HUES64 (cell line): ENCODE results near the gene SF3A1.

Source experiments
- H3K27ac ChIP-seq: 2 replicates; pipeline ENCODE4 v1.7.0; 2013; ENCODE audit warnings: low read depth, low read length, inconsistent platforms
- H3K27me3 ChIP-seq: 2 replicates; pipeline ENCODE4 v1.6.1; 2013; ENCODE audit warnings: mild to moderate bottlenecking, low read length; ENCODE audit not compliant: insufficient read depth
- H3K36me3 ChIP-seq: 2 replicates; pipeline ENCODE4 v1.6.1; 2013; ENCODE audit warnings: mild to moderate bottlenecking, low read length; ENCODE audit not compliant: insufficient read depth
- H3K4me1 ChIP-seq: 2 replicates; pipeline ENCODE4 v1.6.1; 2013; ENCODE audit warnings: mild to moderate bottlenecking, low read length, moderate library complexity; ENCODE audit not compliant: insufficient read depth
- H3K4me3 ChIP-seq: 2 replicates; pipeline ENCODE4 v1.5.1; 2013; ENCODE audit warnings: mild to moderate bottlenecking, low read length, moderate library complexity
- H3K9ac ChIP-seq: 2 replicates; pipeline ENCODE4 v1.6.1; 2013; ENCODE audit warnings: mild to moderate bottlenecking, low read depth, low read length
- H3K9me3 ChIP-seq: 2 replicates; pipeline ENCODE4 v1.6.1; 2013; ENCODE audit warnings: low read depth, low read length; ENCODE audit not compliant: insufficient read depth
- WGBS: fragments of 150-250, 120-280 bp; methylation state at CpG from one replicate; pipeline ENCODE4 v1.1.7; 2013; ENCODE audit warnings: missing lambda C conversion rate; 5-methylcytosine and 5-hydroxymethylcytosine counted together

The SF3A1 gene

DNA sequence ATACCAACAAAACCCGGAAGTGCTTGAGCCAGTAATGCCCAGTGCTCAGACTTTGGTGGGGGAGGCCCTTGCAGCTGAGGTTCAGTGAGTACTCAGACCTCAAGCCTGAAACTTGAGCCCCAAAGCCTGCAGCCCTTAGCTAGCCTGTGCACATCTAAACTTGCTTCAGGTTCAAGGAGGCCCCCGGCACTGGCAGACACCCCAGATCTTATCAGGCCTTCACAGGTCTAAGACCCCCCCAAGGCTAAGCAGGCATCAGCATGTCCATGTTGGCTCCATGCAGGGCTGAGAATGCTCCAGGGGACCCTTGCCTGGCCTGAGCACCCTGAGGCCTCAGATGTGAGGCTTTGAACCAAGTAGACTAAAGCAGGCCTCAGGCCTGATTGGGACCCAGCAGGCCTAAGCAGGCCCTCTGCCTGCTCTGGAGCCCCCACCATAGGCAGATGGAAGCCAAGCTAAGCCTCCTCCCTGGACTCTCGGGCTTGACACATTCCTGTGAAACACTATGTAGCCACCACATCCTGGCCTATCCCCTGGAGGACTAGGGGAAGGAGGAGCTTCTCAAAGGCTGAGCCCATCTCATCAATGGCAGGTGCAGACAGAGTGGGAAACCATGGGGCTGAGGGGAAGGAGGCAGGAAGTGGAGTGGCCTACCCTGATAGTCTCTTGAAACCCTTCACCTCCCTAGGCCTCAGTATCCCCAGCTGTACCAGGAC is 66.2 kb downstream of the SF3A1 start:
- no peak overlapping the region for H3K27ac ChIP-seq
- H3K4me3 ChIP-seq = peak overlapping the region; percentile 70
- H3K9me3 ChIP-seq = no peaks in the 10 kb centered on the region
- H3K27me3 ChIP-seq = peaks cover 6% of the 10 kb centered on the region; the same call in 1 of the 2 replicates
- WGBS = 65% methylated on average over 2 of the region's 3 CpGs
- no peak overlapping the region for H3K9ac ChIP-seq
- H3K36me3 ChIP-seq = peaks cover 5% of the 10 kb centered on the region; the same call in 1 of the 2 replicates
- H3K4me1 ChIP-seq = peaks cover 9% of the 10 kb centered on the region

DNA sequence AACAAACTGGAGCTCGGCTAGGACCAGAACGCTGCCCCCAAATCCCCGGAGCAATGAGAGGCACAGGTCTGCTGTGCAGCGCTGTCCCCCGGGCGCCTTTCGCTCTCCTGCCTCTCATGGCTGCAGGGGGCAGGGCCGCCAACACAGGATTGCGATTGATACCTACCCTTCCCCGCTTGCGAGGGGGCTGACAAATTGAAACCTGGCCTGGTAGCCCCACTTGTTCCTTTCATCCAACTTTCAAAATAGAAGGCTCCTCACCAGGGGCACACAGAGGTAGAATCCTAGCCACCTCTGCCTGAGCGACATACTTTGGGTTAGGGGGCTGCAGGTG is 66.7 kb downstream of the SF3A1 start:
- Histone ChIP-seq H3K27me3 (peaks cover 6% of the 10 kb centered on the region; the same call in 1 of the 2 replicates), H3K9me3 (no peaks in the 10 kb centered on the region), H3K4me1 (peaks cover 9% of the 10 kb centered on the region), H3K4me3 (peak overlapping the region; percentile 70), H3K27ac (no peak overlapping the region), H3K36me3 (peaks cover 5% of the 10 kb centered on the region; the same call in 1 of the 2 replicates), H3K9ac (no peak overlapping the region)
- WGBS = 9% methylated on average over 12 of the region's 12 CpGs

DNA sequence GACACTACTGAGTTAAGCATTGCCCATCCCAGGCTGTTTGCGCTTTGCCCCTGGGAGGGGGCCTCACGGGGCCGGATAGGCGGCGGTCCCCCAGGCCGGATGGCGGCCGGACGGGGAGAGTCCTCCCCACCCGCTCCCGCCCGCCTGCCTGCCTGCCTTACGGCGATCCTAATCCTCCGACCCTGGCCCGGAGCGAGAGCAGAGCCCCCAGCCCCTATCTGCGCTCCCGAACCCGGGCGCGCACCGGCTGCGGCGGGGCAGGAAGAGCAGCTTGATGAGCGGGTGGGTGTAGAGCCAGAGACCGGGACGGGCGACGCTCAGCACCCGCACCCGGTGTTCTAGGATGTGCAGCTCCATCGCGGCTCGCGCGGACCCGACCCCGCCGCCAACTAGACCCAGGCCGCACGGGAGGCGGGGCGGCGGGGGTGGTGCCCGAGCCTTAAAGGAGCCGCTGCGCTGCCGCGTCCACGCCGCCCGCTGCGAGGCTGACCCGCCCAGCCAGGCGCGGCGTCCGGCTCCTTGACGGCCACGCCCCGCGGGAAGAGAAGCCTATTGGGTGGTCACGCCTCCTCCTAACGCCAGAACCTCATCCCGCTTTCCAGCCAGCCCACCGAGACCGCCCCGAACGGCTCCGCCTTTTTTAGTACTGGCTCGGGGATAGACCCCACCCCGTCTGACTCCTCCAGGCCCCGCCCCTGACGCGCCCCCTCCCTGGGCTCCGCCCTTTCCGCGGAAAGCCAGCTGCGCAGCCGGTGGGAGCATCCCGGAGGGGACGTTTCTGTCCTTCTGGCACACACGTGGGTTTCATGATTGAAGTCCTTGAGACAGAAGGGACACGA is 67.3 kb downstream of the SF3A1 start, which contains the start of gene CASTOR1:
Gene CASTOR1, minus strand, starts transcription at position 365 of the 839 bp plus-strand sequence. Its CDS starts 8 bp downstream, at position 357.
- WGBS = under 1% methylated on average over 85 of the region's 85 CpGs
- peak within 1 kb of the TSS; percentile 34; the same call in 1 of the 2 replicates for H3K9ac ChIP-seq
- H3K27ac ChIP-seq = no peak within 1 kb of the TSS; the same call in 1 of the 2 replicates
- H3K27me3 ChIP-seq = peaks cover 6% of the 10 kb centered on the region; the same call in 1 of the 2 replicates
- H3K4me1 ChIP-seq = peaks cover 9% of the 10 kb centered on the region
- peak within 1 kb of the TSS; percentile 70 for H3K4me3 ChIP-seq
- H3K9me3 ChIP-seq = no peaks in the 10 kb centered on the region
- H3K36me3 ChIP-seq = peaks cover 4% of the 10 kb centered on the region; the same call in 1 of the 2 replicates

DNA sequence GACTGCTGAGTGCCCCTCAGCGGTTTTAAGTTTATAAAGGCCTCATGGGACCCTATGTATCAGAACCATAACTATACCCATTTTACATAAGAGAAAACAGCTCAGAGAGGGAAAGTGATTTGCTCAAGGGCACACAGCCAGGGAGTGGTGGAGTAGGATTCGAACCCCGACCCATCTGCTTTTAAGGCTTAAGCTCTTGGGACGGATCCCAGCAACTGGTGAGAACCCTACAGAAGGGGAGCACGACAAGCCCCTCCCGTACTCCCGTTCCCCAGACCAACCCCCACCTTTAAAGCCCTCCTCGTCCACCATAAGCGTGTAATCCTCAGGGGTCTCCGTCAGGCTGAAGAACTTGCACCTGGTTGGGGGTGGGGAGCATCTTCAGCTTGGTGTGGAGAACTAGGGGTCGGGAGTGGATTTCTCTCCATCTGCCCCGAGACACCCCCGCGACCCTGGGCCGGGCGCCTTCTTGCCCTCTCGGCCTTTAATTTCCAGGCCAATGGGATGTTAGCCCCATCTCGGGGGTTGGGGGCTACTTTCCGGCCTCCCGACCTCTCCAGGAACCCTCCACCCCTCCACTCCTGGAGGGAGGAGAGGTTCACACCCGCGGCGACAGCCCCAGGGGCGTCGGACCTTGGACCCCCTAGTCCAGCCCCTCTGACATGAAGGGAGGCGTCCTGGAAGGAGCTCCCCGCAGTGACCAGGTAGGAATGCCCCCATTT is 68.1 kb downstream of the SF3A1 start:
- Histone ChIP-seq H3K4me1 (peaks cover 9% of the 10 kb centered on the region), H3K27ac (no peak overlapping the region; the same call in 1 of the 2 replicates), H3K9me3 (no peaks in the 10 kb centered on the region), H3K9ac (0 out of 2 replicates have a peak overlapping the region, but pooled peaks have one; percentile 34), H3K36me3 (0 out of 2 replicates have a peak, but pooled peaks cover 2% of the 10 kb centered on the region), H3K27me3 (peaks cover 6% of the 10 kb centered on the region; the same call in 1 of the 2 replicates), H3K4me3 (peak overlapping the region; percentile 70)
- 18% methylated on average over 25 of the region's 27 CpGs for WGBS

DNA sequence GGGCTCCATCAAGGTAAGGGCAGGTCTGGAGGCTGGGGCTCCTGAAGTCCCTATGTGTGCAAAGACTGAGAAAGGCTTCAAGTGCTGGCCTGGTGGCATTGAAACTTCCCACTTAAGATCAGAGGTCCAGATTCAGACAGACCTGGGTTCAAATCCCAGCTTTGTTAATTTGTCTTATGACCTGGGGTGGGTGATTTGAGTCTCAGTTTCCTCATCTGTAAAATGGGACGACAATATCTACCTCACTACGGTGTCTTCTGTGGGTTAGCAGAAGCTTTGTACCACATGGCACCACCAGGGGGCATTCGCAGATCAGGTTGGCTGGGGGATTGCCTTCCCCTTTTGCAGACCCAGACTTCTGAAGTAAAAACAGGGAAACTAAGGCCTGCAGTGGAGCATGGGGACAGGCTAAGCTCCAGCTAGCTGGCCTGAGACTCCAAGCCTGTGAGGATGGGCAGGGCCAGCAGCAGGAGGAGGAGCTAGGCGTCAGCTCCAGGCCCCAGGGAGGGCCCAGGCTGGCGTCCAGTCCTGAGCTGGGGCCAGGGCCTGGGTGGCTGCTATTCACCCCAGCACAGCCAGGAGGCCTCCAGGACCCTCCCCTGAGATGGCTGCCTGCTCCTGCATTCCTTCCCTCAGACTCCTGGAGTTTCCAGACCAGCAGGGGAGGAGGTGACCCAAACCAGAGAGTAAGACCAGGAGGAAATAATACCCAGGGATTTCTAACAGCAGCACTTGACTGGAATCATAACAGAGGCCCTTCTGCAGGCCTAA is 68.9 kb downstream of the SF3A1 start:
- WGBS = 14% methylated on average over 5 of the region's 5 CpGs
- H3K4me3 ChIP-seq = peak overlapping the region; percentile 70; the same call in 1 of the 2 replicates
- H3K9me3 ChIP-seq = no peaks in the 10 kb centered on the region
- H3K9ac ChIP-seq = no peak overlapping the region
- peak overlapping the region; percentile 37; the same call in 1 of the 2 replicates for H3K27ac ChIP-seq
- H3K27me3 ChIP-seq = peaks cover 6% of the 10 kb centered on the region; the same call in 1 of the 2 replicates
- peaks cover 9% of the 10 kb centered on the region for H3K4me1 ChIP-seq
- H3K36me3 ChIP-seq = 0 out of 2 replicates have a peak, but pooled peaks cover 2% of the 10 kb centered on the region

DNA sequence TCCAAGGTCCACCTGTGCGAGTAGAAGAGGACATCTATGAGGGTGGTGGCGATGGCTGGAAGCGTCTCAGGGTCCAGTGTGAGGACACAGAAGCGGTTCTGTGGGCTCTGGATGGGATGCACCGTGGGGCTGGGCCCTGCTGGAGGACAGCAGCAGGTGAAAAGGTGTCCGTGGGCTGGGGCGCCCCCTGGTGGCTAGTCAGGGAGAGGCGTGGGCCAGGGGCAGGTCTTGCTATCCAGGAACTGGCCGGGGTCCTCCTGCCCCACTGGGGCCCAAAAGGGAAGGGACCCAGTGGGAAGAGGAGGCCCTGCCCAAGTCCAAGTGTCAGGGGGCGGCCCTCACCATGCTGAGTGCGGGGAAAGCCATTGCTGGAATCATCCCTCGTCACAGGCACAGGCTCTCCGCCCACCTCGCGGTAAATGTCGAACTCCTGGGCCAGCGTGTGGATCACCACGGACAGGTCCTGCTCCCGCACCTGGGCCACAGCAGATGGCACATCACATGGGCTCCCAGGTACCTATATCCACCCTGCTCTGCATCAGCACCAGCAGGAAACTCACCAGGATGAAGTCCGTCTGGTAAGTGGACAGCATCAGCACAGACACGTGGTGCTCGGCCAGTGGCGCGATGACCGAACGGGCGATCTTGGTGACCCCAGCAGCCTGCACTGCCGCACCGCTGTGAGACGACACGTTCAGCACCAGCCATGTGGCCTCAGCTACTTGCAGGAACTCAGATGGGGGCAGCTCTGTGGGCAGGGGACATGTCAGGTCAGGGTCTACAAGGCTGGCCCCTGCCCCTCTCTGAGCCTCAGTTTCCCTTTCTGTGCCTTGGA is 69.7 kb downstream of the SF3A1 start:
- Histone ChIP-seq H3K4me1 (peaks cover 9% of the 10 kb centered on the region), H3K4me3 (no peak overlapping the region), H3K27me3 (peaks cover 6% of the 10 kb centered on the region; the same call in 1 of the 2 replicates), H3K36me3 (no peaks in the 10 kb centered on the region), H3K9me3 (no peaks in the 10 kb centered on the region), H3K9ac (no peak overlapping the region), H3K27ac (no peak overlapping the region)
- 68% methylated on average over 31 of the region's 31 CpGs for WGBS

DNA sequence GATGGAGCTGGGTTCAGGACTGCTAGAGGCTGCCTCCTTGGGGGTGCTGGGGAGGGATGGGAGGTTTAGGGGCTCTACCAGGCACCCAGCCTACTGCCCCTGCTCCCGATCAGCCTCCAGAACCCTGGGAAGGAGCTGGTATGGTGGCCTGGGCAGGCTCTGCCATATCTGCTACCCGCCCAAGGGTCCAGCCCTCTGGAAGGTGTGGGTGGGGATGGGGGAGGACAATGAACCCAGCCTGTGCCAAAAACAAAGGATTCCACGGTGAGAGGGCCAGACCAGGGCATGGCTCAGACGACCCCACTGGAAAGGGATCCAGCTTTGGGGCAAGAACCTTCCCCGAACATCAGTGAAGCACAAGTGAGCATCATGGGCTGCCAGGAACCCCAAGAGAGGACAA is 70.4 kb downstream of the SF3A1 start:
- H3K36me3 ChIP-seq = no peaks in the 10 kb centered on the region
- H3K4me3 ChIP-seq = no peak overlapping the region
- peaks cover 9% of the 10 kb centered on the region for H3K4me1 ChIP-seq
- H3K27ac ChIP-seq = no peak overlapping the region
- H3K27me3 ChIP-seq = peaks cover 6% of the 10 kb centered on the region; the same call in 1 of the 2 replicates
- no peak overlapping the region for H3K9ac ChIP-seq
- WGBS = 92% methylated on average over 5 of the region's 5 CpGs
- no peaks in the 10 kb centered on the region for H3K9me3 ChIP-seq

DNA sequence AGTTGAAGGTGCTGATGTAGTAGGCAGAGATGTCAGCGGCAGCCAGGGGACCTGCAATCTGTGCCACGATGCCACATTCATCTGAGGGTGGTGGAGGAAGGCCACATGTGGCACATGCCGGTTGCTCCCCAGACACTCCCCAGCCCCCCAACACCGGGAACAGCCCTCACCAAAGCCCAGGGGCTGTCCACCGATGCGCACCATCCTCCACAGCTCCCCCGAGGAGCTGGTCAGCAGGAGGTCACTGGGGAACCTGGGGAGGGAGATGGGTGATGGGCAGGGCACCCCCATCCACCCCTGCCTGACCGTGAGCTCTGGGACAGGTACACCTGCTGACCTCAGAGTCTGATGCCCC is 70.9 kb downstream of the SF3A1 start:
- Histone ChIP-seq H3K4me3 (no peak overlapping the region), H3K9me3 (no peaks in the 10 kb centered on the region), H3K36me3 (no peaks in the 10 kb centered on the region), H3K27me3 (peaks cover 6% of the 10 kb centered on the region; the same call in 1 of the 2 replicates), H3K9ac (no peak overlapping the region), H3K27ac (no peak overlapping the region), H3K4me1 (peaks cover 5% of the 10 kb centered on the region)
- 96% methylated on average over 7 of the region's 8 CpGs for WGBS

DNA sequence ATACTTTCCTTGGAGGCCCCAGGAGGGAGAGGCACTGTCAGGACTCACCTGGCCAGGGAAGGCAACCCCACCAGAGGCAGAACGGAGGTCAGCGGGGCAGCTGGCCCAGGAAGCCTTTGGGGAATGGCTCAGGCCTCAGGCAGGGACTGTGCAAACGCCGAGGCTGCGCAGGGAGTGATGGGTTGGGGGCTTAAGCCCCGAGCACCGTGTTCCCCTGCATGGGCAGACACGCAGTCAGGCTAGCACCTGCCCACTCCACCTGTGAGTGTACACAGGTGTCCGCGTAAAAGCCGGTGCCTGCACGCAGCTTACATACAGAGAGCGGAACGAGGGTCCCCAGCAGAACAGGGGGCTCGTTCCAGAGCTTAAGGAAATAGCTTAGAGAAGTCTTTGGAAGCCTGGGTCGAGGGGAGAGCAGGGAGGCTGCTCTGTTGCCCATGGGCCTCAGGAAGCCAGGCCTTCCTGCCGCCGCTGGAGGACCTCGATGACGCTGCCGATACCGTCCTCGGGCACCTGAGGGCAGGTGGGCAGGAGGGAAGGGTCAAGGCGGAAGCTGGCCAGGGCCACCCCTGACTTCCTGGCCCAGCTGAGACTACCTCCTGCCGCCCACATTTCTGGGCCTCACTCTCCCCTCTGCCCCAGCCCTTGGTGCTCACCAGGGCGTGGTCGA is 71.4 kb downstream of the SF3A1 start:
- Histone ChIP-seq H3K9me3 (no peaks in the 10 kb centered on the region), H3K27me3 (peaks cover 6% of the 10 kb centered on the region; the same call in 1 of the 2 replicates), H3K36me3 (no peaks in the 10 kb centered on the region), H3K27ac (no peak overlapping the region), H3K9ac (no peak overlapping the region), H3K4me1 (peaks cover 3% of the 10 kb centered on the region), H3K4me3 (no peak overlapping the region)
- WGBS = 92% methylated on average over 27 of the region's 27 CpGs
